Liver (tissue), 9 donors: ENCODE results near the gene SNCB. TPM values are rescaled to one million over a fixed set of nuclear protein-coding genes. Genes with fewer than 3 reads are reported as not detected.

Experiments used
- DNase-seq: peaks from one replicate; pipeline ENCODE4 v3.0.0-alpha.2; 2017; ENCODE audit warnings: low spot score
- H3K27ac ChIP-seq, 2 donors: one replicate each; pipeline ENCODE4 v1.7.0; 2013; ENCODE audit warnings: inconsistent platforms in 2 of 2, low read length in 2 of 2, control low read depth in 1 of 2, low read depth in 1 of 2, mild to moderate bottlenecking in 1 of 2
- H3K27me3 ChIP-seq, 4 donors: one replicate each; pipeline versions ENCODE4 v1.6.1 to v1.7.0; 2013; ENCODE audit warnings: low read length in 3 of 4, inconsistent platforms in 1 of 4, mild to moderate bottlenecking in 1 of 4, moderate library complexity in 1 of 4; ENCODE audit not compliant: control insufficient read depth in 4 of 4, insufficient read depth in 4 of 4
- H3K36me3 ChIP-seq, 4 donors: one replicate each; pipeline versions ENCODE4 v1.6.1 to v1.7.0; 2013; ENCODE audit warnings: low read length in 3 of 4, mild to moderate bottlenecking in 3 of 4, low read depth in 1 of 4, moderate library complexity in 1 of 4; ENCODE audit not compliant: control insufficient read depth in 4 of 4, insufficient read depth in 3 of 4
- H3K4me1 ChIP-seq, 4 donors: one replicate each; pipeline versions ENCODE4 v1.6.1 to v1.7.0; 2013; ENCODE audit warnings: low read length in 3 of 4, mild to moderate bottlenecking in 3 of 4, moderate library complexity in 1 of 4; ENCODE audit not compliant: control insufficient read depth in 4 of 4, insufficient read depth in 4 of 4
- H3K4me3 ChIP-seq, 3 donors: one replicate each; pipeline versions ENCODE4 v1.6.1 to v1.7.0; 2013; ENCODE audit warnings: low read length in 3 of 3, control low read depth in 1 of 3, low read depth in 1 of 3, mild to moderate bottlenecking in 1 of 3
- H3K9ac ChIP-seq, 2 donors: one replicate each; pipeline ENCODE4 v1.7.0; 2013; ENCODE audit warnings: low read length in 2 of 2, mild to moderate bottlenecking in 2 of 2, moderate library complexity in 2 of 2, control low read depth in 1 of 2, low read depth in 1 of 2
- H3K9me3 ChIP-seq, 4 donors: one replicate each; pipeline versions ENCODE4 v1.6.1 to v1.7.0; 2013; ENCODE audit warnings: low read length in 3 of 4; ENCODE audit not compliant: control insufficient read depth in 4 of 4
- CTCF ChIP-seq: fragments of 150-350 bp; IDR thresholded peaks from 2 replicates; pipeline ENCODE4 v1.5.1; 2017; ENCODE audit warnings: improper control_type of control experiment, low read depth, low read length; ENCODE audit not compliant: missing input control
- EGR1 ChIP-seq, 2 donors: IDR thresholded peaks; 2 replicates each; pipeline ENCODE4 v1.6.1; 2016 to 2018; ENCODE audit warnings: antibody characterized with exemption in 2 of 2, low read depth in 2 of 2
- FOXA1 ChIP-seq: IDR thresholded peaks from 2 replicates; pipeline ENCODE4 v1.6.1; 2016; ENCODE audit warnings: antibody characterized with exemption
- FOXA2 ChIP-seq: IDR thresholded peaks from 2 replicates; pipeline ENCODE4 v1.6.1; 2016; ENCODE audit warnings: antibody characterized with exemption
- GABPA ChIP-seq, 2 donors: IDR thresholded peaks in 1 of 2; conservative IDR thresholded peaks in 1 of 2; 2 replicates each; pipeline ENCODE4 v1.6.1; 2016; ENCODE audit warnings: antibody characterized with exemption in 2 of 2, mild to moderate bottlenecking in 1 of 2, moderate library complexity in 1 of 2
- HNF4A ChIP-seq, 2 donors: conservative IDR thresholded peaks; 2 replicates each; pipeline ENCODE4 v1.6.1; 2016; ENCODE audit warnings: antibody characterized with exemption in 2 of 2, mild to moderate bottlenecking in 2 of 2
- MAX ChIP-seq: IDR thresholded peaks from 2 replicates; pipeline ENCODE4 v1.6.1; 2016; ENCODE audit warnings: antibody characterized with exemption
- RAD21 ChIP-seq, 2 donors: IDR thresholded peaks; 2 replicates each; pipeline ENCODE4 v1.6.1; 2016; ENCODE audit warnings: antibody characterized with exemption in 2 of 2, mild to moderate bottlenecking in 2 of 2
- SP1 ChIP-seq: IDR thresholded peaks from 2 replicates; pipeline ENCODE4 v1.6.1; 2018; ENCODE audit warnings: antibody characterized with exemption, mild to moderate bottlenecking
- TAF1 ChIP-seq: conservative IDR thresholded peaks from 2 replicates; pipeline ENCODE4 v1.6.1; 2016; ENCODE audit warnings: antibody characterized with exemption, mild to moderate bottlenecking
- YY1 ChIP-seq: IDR thresholded peaks from 2 replicates; pipeline ENCODE4 v1.6.1; 2016; ENCODE audit warnings: antibody characterized with exemption, mild to moderate bottlenecking
- WGBS: extraction: QIAGEN DNeasy Blood & Tissue Kit; methylation state at CpG from one replicate; pipeline ENCODE4 v1.1.7; 2013; 5-methylcytosine and 5-hydroxymethylcytosine counted together
- polyA plus RNA-seq, 2 donors: library from polyadenylated mRNA; stranded (reverse) in 1 of 2; unstranded in 1 of 2; fragments of 200-250 nt in 1 of 2; fragments of >200 nt in 1 of 2; fragmentation: Nextera tagmentation in 1 of 2; extraction: Ambion mirVana in 1 of 2; gene quantifications; one replicate each; pipeline versions ENCODE4 v1.2.1 to v1.2.3, GENCODE V29; 2013 to 2015
- total RNA-seq, 2 donors: library from RNA; depleted of rRNA; stranded (reverse); fragments of >200 nt; gene quantifications; one replicate each; pipeline ENCODE4 v1.2.3, GENCODE V29; 2014
- TF ChIP-seq, protein P1 (sequence below): IDR thresholded peaks from 2 replicates; pipeline ENCODE4 v1.6.1; 2016; ENCODE audit warnings: antibody characterized with exemption, mild to moderate bottlenecking
- donor health status: healthy.
- donor health status: healthy.
- donor health status: healthy.
- donor health status: healthy.
- donor health status: healthy.

Gene SNCB
- total and polyA plus RNA-seq, 4 donors = not detected

DNA sequence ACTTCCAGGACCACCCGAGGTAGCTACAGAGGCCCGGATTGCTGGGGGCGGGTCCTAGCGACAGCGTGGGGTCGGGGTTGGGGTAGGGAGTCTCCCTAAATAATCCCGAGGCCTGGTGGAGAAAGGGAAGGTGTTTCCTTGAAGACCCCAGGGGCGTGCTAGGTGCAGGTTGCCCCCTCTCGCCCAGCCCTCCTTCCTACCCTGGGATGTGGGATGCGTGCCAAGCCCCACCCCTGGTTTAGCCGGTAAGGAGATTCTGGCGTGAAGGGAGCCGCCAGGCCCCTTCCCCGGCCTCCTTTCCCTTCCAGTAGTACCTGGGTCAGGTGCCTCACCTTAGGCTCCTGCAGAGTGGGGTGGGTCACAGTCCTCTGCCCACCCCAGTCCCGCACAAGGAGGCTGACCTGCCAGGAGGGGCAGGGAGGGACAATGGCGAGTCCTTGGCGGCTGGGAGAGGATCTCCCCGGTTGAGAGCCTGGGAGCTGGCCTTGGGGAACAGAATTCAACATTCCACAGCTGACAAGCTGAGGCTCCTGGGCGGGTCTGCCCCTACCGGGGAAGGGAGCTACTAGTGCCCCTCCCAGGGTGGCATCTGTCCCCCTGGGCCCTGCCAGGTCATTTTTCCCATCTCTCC is 17.6 kb upstream of the SNCB start:
- 28% methylated on average over 20 of the region's 20 CpGs for WGBS
- Histone ChIP-seq H3K4me1 (peaks cover 5 to 18% (median 14%) of the 10 kb centered on the region in 4 donors), H3K36me3 (peaks cover 0 to 4% (median 0%) of the 10 kb centered on the region in 4 donors), H3K9ac (peak overlapping the region; percentile 4 to 72), H3K4me3 (peak overlapping the region; percentile 53 to 83 (median 71)), H3K27ac (no peak overlapping the region), H3K27me3 (no peaks in the 10 kb centered on the region), H3K9me3 (no peaks in the 10 kb centered on the region)
- peak; percentile 80 for DNase-seq
- TF ChIP-seq FOXA1 (no peak), TAF1 (no peak), FOXA2 (no peak)
- TF ChIP-seq, protein P1, sequence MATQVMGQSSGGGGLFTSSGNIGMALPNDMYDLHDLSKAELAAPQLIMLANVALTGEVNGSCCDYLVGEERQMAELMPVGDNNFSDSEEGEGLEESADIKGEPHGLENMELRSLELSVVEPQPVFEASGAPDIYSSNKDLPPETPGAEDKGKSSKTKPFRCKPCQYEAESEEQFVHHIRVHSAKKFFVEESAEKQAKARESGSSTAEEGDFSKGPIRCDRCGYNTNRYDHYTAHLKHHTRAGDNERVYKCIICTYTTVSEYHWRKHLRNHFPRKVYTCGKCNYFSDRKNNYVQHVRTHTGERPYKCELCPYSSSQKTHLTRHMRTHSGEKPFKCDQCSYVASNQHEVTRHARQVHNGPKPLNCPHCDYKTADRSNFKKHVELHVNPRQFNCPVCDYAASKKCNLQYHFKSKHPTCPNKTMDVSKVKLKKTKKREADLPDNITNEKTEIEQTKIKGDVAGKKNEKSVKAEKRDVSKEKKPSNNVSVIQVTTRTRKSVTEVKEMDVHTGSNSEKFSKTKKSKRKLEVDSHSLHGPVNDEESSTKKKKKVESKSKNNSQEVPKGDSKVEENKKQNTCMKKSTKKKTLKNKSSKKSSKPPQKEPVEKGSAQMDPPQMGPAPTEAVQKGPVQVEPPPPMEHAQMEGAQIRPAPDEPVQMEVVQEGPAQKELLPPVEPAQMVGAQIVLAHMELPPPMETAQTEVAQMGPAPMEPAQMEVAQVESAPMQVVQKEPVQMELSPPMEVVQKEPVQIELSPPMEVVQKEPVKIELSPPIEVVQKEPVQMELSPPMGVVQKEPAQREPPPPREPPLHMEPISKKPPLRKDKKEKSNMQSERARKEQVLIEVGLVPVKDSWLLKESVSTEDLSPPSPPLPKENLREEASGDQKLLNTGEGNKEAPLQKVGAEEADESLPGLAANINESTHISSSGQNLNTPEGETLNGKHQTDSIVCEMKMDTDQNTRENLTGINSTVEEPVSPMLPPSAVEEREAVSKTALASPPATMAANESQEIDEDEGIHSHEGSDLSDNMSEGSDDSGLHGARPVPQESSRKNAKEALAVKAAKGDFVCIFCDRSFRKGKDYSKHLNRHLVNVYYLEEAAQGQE = no peak

DNA sequence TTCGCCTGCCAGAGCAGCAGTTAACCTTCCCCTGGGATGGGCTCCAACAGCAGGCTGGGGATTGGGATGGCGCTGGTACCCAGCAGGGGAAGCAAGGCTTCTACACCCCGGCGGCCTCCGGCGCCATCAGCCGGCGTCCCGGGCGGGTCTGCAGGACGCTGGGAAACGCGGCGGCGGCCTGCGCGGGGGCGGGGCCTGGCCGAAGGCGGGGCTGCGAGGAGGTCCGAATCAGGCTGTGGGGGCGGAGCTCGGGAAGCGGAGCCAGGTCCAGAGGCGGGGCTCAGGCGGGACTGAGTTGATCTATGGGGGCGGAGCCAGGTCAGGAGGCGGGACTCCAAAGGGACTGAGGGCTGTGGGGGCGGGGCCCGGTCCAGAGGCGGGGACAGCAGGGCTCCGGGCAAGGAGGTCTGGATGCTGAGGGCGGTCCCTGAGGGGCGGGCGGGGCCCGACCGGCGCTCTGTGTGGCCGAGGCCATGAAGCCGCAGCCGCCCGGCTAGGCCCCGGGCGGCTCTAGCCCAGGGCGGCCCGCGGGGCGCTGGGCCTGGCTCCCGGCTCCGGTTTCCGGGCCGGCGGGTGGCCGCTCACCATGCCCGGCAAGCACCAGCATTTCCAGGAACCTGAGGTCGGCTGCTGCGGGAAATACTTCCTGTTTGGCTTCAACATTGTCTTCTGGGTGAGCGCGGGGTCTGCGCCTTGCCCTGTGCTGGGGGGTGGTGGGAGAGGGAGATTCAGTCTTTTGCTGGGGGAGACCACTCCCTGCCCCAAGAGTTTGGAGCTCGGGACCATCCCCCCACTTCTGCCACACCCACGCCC is 16.9 kb upstream of the SNCB start, which contains the start of gene TSPAN17:
Gene TSPAN17 (plus strand): TSS at position 455 of the 813 bp plus-strand sequence. CDS start 132 bp downstream, at position 587.
- H3K36me3 ChIP-seq = no peaks in the 10 kb centered on the region

More for the DNA sequence above, 16.9 kb upstream of the SNCB start, which contains the start of gene TSPAN17:
- WGBS = under 1% methylated on average over 63 of the region's 63 CpGs
- no peaks in the 10 kb centered on the region for H3K27me3 ChIP-seq
- peak within 1 kb of the TSS; percentile 4 to 72 for H3K9ac ChIP-seq
- peak within 1 kb of the TSS; percentile 59 to 83 (median 76) for H3K4me3 ChIP-seq
- no peaks in the 10 kb centered on the region for H3K9me3 ChIP-seq
- TF ChIP-seq CTCF (peak; percentile 8), RAD21 (IDR thresholded peaks at IDR 0.05) (peak in 1 of 2 donors; percentile 49), HNF4A (conservative IDR thresholded peaks at IDR 0.05) (peak in 1 of 2 donors; percentile 11), SP1 (peak; percentile 78), GABPA (IDR thresholded peaks at IDR 0.05 in 1 of 2, conservative IDR thresholded peaks at IDR 0.05 in 1 of 2) (peak in 1 of 2 donors; percentile 23), MAX (no peak), EGR1 (IDR thresholded peaks at IDR 0.05; ENCODE audit: low read depth in 2 of 2) (peak in 1 of 2 donors; percentile 86), YY1 (no peak)
- TF ChIP-seq, protein P1 = peak; percentile 70
- DNase-seq = peak; percentile 100
- peaks cover 5 to 18% (median 14%) of the 10 kb centered on the region in 4 donors for H3K4me1 ChIP-seq
- peak within 1 kb of the TSS; percentile 18 to 40 for H3K27ac ChIP-seq
